Measurements from ENCODE around the gene MTMR3. TPM values are rescaled to one million over a fixed set of nuclear protein-coding genes. Genes with fewer than 3 reads are reported as not detected.

Gene MTMR3
- total and polyA plus RNA-seq, 2 of the 8 experiments (the other 6 are each of a cell fraction or from before 2014, with no cell fraction given), result 16.9 to 18.5 TPM

DNA sequence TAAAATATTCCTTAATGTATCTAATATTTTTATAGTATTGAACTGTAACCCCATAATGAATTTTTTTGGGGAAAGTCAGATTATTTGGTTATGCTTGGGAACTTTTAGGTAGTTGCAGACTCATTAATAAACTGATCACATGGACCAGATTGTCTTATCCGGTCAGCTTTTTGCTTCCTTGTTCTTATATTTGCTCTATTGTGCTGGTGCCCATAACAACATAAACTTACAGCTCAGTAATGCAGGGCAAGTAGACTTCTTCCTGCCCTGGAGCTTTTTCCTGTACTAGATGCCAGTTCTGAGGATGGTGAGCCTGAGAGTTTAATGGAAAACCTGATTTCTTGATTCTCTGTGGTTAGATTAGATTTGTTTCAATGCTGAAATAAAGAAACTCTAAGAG lies 53.2 kb downstream of the MTMR3 start (continued):
- TF ChIP-seq RAD21 (IDR thresholded peaks at IDR 0.05 in 1 of 2, conservative IDR thresholded peaks at IDR 0.05 in 1 of 2; ENCODE audit: low read depth in 2 of 2, low read length in 2 of 2) (no peak), HDAC2 (IDR thresholded peaks at IDR 0.05; ENCODE audit: borderline replicate concordance in 1 of 2, low read depth in 2 of 2, low read length in 2 of 2) (no peak)
